ENCODE results near the gene SESN1.
A peak's percentile ranks its signal among the peaks of the same experiment; 100 is the strongest.

The SESN1 gene

DNA sequence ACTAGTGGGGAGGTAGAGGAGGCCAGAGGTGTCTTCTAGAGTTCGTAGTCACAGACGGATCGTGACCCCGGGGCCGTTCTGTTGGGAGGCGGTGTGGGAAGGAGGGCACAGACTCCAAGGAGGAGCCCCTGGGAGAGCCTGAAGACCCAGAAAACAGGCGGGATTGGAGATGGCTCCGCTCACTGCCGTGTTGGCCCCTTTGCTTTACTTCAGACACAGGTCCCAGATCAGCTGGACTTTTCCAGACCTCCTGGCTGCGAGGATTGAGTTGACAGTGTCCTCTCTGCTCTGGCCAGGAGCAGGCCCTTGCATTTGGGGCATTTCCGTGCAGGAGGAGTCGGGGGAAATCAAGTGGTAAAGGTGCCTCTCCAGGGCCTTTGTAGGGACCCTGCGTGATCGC is 133.6 kb downstream of the SESN1 start:
- no peak for DNase-seq (ENCODE audit: low spot score)

DNA sequence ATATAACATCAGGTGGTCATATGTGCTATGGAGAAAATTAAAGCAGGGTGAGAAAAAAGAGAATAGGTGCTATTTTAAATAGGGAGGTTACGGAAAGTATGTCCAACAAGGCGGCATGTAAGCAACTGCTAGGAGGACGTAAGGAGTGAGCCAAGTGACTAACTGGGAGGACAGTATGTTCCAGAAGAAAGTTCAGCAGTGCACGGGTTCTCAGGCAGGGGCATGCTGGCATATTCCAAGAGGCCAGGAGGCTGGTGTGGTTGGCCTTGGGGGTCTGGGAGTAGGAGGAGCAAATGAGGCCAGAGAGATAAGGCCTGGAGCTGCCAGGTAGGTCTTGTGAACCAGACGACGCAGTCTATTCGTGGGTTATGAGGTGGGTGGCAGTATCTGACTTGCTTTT is 134.0 kb downstream of the SESN1 start:
- no peak for DNase-seq (ENCODE audit: low spot score)

DNA sequence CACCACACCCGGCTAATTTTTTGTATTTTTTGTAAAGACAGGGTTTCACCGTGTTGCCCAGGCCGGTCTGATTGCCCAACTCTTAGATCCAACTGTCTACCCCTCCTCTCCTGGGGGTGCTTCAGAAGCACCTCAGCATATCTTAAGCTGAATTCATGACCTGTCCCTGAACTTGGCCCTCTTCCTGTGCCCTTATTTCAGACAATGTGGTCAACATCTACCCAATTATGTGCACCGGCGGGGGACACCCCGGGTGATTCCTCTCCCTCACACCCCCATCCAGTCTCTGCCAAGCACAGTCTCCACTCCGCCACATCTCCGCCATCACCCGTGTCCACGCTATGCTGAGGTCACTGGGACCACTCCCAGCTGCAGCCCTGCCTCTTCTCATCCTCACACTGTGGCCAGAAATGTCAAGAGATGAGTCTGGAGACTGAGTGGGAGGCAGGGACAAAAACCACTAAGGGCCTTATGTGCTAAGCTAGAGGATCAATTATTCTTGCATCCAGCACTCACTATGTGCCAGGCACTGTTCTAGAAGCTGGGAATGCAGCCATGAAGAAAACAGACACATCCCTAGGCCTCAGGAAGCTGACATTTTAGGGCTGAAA is 134.6 kb downstream of the SESN1 start:
- no peak for DNase-seq (ENCODE audit: low spot score)

DNA sequence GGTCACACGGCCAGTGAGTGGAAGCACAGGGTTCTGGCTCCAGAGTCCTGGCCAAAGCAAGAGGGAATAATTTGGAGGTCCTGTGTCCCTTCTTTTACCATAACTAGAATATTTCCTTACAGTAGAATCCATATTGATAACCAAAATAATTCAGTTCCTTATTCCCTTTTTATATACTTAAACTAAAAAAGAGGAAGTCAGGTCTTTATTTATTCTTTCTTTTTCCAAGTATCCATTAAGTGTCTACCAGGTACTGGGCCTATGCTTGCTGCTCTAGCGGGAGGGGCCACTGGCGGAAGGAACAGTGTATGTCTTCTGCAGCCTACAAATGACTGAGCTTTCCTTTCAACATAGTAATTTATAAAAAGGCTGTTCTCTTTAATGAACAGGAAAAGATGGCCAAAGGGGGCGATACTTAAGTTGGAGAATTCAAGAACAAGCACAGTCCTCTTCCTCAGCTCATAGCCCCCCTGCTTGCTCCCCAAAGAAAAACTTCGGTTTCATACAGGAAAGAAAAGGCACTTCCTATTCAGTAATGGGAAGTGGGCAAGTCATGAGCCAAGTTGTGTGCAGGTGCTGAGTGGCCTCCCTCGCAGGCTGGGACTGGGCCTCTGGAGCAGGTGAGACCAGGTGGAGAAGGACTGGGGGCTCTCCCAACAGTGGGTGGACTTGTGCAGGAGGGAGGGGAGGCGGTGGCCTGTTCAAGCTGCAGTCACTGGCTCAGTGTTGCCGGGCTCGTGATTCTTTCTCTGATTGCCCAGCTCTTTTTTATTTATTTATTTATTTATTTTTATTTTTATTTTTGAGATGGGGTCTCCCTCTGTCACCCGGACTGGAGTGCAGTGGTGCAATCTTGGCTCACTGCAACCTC is 135.5 kb downstream of the SESN1 start:
- no peak for DNase-seq (ENCODE audit: low spot score)

DNA sequence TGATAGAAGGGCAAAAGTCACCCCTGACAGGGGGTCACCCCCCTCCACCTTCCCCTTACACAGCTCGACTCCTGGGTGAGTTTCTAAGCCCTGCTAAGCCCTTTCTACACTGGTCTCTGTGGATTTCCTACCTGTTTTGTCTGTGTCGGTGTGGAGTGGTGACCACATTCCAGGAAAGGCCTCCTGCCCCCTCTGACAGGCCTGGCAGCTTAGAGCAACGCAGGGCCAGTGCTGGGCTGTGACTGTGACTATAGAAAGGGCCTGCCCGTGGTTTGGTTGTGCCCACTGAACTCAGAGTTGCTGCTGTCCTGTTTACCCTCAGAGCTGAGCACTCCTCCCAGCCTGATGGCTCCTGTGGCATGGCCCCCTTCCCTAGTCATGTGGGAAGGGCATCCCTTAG is 137.4 kb downstream of the SESN1 start:
- DNase-seq (ENCODE audit: low spot score): no peak

DNA sequence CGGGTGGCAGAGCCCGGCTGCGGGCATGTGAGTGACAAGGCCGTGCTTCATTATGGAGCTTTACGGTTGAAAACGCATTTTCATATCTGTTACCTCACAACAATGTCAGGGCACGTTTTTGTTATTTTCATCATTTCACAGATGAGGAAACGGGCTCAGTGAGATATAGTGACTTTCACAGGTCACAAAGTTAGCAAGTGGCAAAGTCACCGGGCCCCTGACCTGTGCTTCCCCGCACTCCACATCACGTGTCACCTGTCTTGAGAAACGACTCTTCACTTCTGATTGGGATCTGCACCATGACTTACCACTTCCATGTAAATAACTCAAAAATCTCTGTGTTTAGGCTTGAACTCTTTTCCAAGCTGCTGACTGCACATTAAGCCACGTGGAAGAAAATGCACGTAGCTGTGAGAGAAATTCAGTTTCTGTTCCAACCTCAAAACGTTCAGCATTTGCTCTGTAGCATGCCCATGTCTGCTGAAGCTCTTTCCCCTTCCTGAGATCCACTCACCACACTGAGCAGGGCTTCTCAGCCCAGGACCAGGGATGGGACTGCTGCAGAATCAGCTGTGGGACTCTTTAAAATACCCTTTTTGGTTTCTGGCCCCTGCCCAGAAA is 139.2 kb downstream of the SESN1 start:
- no peak for DNase-seq (ENCODE audit: low spot score)

DNA sequence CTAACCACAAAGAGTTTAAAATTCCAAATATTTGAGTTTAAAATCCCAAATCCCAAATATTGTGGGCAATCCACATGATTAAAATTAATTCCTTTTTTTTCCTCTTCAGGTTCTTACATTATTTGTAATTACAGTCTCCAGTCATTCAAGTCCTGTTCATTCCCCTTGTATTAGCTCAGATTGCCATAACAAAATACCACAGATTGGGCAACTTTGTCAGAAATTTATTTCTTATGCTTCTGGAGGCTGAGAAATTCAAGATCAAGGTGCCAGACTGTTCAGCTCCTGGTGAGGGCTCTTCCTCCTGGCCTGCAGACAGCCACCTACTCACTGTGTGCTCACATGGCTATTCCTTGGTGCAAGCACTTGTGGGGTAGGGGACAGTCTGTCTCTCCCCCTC is 141.0 kb downstream of the SESN1 start:
- no peak for DNase-seq (ENCODE audit: low spot score)

DNA sequence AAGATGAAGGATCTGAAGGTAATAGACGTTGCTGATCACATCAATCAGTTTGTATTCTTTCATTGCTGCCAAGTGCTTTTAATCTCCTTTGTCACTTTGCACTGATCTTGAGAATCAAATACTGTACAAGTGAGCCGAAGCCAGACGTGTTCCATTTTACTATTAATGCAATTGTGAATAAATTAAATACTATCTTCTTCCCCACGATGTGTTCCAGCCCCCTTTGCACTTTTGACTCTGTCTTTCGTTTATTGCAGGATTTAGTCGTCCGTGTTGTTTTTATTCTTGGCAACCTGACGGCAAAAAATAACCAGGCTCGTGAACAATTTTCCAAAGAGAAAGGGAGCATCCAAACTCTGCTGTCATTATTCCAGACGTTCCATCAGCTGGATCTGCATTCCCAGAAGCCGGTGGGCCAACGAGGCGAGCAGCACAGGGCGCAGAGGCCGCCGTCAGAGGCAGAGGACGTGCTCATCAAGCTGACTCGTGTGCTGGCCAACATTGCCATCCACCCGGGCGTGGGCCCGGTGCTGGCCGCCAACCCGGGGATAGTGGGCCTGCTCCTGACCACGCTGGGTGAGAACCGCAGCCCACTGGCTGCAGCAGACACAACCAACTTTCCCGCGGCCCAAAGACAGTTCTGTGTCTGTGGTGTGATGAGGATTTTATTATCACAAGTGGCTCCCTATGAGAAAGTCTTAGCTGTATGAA is 141.7 kb downstream of the SESN1 start:
- no peak for DNase-seq (ENCODE audit: low spot score)

DNA sequence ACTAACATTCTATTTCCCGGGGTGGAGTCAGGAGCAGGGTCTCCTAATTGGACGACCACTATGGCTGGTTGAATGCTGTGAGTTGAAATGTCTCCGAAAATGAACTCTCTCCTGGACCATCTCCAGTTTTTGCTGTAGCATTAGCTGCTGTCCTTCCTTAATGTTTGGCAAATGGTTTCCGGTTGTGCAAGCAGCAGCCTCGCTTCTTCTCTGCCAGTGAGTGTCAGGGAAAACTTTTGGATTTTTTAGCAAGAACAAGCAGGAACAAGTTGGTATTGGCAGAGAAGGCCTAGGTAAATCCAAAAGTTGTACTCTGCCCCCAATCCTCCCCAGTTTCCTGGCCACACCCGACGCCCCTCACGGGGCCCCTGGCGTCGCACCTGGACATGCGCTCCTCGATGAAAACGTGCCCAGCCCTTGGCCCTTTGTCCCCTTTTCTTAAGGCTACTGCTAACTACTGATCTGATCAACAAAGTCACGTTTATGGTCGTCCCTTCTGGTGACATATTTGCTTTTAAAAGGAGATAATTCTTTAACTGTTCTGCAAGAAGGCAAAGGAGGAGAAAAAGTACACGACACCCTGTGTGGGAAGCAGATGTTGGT is 143.2 kb downstream of the SESN1 start:
- no peak for DNase-seq (ENCODE audit: low spot score)

DNA sequence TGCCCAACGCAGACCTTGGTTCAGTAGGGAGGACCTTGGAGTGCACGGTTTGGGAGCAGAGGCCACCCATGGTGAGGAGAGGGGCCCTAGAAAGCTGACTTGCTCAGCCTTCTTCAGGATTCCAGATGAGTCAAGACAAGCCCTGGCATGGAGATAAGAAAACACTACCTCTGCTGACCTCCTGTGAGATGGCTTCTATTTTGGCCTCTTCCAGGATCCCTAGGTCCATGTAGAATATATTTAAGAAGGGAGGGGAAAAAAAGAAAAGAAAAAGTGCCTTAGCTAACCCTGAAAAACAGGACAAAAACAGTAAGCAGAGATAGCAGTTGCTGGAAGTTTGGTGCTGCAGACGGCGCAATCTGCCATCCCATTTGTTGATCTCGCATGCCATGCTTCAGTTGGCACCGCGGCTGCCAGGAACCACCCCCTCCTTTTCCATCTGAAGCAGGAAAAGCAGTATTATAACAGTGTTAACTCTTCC is 146.4 kb downstream of the SESN1 start:
- DNase-seq (ENCODE audit: low spot score): no peak

DNA sequence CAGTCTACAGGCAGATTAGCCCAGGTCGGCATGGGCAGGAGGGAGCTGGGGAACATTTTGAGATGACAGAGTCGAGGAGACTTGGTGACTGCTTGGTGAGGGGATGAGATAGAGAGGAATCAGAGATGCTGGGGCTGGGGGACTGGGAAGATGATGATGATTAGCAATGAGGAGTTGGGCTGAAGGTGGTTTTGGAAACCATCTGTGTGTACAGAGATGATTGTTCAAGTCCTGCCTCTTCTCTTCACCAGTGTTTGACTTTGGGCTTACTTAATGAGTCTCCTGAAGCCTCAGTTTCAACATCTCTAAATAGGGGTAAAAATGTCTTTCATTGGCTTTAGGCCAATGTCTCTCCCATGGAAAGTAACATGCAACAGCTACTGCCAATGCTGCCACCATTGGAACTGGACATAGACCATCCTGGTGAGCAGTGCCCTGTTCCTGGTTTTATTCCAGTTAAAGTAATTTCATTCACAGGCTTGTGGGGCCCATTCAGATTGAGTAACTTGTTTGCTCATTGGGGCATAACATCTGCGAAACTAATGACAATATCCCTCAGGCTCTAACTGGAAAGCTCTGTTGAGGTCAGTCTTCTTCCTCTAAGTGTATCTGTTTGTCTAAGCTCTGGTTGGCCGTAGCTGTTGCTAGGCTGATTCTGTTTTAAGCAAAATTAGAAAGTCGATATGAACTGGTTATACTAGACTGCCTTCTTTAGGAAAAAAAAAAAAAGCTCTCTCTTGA is 147.4 kb downstream of the SESN1 start:
- DNase-seq (ENCODE audit: low spot score): peak; percentile 62

DNA sequence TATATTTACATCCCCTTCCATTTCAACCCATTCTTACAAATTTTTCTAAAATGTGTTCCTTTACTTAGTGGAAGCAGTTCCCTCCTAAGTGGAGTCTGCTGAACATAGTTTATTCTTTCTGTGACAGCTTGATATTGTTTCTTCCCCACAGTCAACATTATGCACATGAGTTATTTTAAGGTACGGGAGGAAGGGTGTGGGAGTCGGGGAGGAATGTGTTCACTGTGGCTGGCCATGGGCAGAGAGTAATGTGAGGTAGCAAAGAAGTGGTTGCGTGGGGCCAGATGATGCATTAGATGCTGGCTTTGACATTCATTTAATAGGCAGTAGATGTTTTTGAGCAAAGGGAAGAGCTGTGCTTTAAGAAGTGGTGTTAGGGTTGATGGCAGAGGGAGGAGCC is 148.0 kb downstream of the SESN1 start:
- no peak for DNase-seq (ENCODE audit: low spot score)

DNA sequence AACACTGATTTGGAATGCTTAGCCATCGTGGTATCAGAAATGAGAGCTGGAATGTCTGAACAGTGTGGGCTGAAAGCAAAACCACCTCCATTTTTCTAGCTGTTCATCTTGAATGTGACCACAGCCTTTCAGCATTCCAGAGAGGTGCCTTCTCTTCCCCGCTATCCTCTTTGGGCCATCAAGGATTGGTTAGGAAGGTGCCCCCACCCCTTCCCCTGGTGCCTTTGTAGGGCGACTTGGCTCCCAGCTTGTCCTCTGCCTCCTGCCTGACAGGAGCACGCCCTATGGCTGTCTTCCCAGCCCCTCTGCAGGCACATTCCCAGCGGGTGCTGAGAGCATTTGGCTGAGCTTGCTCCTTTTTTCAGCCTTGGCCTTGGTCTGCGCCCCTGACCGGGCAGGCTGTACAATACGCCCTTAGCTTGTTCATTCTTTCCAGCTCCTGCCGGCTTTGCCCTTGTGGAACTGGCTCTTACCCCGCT is 148.9 kb downstream of the SESN1 start:
- DNase-seq (ENCODE audit: low spot score): peak; percentile 77

DNA sequence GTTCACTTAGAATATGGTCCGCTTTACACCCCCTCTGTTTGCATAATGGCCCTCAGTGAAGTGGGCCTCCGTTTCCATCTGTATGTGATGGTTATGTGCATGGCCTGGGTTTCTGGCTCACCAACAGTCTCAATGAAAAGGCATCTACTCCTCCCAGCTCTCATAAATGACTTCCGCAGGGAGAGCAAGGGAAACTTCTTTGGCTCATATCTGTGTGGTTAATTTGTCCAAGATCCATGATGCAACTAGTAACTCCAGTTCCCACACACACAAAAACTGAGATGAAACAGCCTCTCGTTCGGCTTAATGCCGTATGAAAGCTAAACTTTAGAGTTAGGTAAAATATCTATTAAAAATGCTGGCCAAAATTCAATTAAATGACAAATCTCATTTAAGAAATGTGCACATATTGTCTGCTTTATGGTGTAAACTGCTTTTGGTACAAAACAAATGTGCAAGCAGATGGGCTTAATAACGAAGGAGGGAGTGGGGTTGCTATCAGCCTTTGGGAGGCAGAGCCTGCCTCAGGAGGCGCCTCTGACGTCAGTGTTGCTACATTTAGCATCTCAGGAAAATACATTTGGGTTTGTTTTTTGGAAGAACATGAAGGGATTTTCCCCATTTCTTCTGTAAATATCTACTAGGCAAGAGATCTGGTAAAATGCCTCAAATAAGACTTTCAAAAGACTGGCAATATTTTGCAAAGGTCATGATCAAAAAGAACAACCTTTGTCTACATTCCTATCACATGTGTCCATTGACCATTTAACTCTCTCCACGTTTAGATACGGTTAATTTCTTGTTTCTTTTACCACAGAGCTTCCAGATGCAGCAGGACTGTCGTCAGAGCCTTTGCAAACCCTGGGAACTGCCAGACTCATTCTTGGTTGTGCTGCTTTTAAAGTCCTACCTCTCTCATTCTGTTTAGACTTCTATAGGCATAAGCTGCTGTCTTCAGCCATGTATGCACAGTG is 149.7 kb downstream of the SESN1 start:
- peak; percentile 88 for DNase-seq (ENCODE audit: low spot score)

DNA sequence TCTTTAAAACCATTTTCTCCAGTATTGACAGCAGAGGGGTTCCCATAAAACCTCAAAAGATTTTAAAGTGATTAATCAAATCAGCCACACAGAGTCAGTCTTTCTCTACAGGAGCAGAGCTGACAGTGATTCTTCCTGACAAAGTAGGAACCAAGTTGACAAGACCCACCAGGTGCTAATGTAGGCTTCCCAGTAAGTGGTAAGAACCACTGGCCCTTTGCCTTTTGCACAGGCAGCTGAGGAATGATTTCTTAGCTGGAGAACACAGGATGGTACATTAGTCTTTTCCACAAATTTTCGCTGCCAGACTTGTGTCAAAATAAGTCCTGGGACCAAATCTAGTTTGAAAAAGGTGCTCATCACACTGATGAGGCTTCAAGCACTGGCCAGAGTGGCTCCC is 150.6 kb downstream of the SESN1 start:
- DNase-seq (ENCODE audit: low spot score): no peak

DNA sequence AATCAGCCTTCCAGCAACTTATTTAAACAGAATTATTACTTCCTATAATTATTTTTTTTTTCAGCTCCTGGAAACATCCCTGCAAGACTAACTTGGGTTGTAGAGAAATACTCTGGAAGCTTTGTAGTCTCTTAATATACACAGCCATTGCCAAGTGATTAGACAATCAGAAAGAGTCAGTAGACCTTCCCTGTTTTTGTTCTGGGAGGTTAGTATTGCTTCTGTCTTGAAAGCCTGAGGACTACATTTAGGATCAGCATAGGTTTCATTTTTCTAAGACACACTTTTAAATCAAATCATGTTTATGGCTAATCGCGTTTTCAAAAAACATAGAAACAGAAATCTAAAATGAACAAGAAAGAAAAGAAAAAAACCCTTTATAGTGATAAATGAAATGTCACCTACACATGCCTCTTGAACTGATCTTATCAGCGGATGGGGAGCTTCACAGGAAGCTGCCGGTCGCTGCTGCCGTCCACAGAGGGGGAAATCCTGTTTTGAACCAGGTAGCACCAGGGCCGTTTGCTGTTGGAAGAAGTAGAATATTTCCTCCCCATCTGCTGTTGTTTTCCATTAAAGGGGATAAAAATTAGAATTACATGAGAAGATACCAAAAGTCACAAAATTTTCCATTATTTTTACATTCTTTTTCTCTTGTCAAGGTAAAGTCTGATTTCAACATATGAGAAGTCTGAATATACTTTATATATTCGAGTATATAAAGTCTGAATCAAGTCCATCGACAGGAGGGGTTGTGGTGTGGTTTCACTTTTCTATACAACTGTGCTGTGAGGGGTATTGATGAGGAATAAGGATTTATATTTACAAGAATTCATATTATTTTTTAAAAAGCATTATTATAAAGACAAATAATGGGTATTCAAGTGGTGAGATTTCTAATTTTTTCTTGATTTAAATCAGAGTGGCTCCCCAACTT is 151.8 kb downstream of the SESN1 start:
- no peak for DNase-seq (ENCODE audit: low spot score)

DNA sequence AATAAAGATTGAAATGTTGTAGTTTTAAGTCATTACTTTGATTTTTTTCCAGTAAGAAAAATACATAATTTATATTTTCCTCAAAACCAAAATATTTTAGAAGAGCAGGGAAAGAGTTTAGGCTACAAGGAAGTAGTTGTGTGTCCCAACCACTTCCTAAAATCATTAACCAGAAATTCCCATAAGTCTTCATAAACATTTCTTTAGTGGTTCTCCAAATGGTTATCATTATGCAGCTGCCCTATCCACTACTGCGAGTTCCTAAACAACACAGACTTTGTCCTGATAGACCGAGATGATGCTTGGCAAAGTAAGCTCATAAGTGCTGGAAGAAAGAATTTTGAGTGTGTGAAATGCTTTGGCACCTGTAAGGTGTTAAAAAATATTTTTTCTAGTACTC is 152.8 kb downstream of the SESN1 start:
- no peak for DNase-seq (ENCODE audit: low spot score)

DNA sequence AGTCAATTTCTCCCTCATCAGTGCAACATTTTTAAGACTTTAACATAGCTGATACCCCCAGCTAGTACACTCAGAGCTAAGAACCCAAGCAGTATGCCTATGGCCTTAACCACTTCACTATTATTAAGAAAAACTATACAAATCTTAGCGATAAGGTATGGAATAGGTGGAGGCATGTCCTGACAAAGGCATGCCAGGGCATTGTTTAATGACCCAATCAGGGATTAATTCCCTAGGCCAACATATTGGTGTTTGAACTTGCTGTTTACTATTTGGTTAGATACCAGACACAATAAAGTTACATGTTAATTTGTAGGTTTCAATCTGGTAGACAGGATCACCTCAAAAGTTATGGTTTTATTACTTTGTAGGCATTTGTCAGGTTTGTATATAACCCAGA is 153.4 kb downstream of the SESN1 start:
- DNase-seq (ENCODE audit: low spot score): no peak

DNA sequence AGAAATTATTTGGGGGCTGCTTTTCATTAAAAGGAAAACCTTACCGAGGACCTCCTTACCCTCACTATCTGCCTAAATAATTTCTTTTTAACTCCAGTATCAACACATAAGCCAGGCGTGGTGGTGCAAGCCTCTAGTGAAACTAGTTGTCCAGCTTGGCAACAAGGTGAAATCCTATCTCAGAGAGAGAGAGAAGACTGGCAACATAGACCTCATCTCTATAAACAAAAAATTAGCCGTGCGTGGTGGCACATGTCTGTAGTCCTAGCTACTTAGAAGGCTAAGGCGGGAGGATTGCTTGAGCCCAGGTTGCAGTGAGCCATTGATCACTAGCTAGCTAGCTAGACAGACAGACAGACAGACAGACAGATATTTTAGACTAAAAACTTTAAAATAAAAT is 153.9 kb downstream of the SESN1 start:
- DNase-seq (ENCODE audit: low spot score): no peak
